Pericardium fibroblast (primary cell): Measurements from ENCODE around the gene ABHD13. TPM values are rescaled to one million over a fixed set of nuclear protein-coding genes. Genes with fewer than 3 reads are reported as not detected.

ENCODE experiments used
- total RNA-seq: library from RNA; depleted of rRNA; stranded (reverse); fragments of >200 nt; gene quantifications from 2 replicates; pipeline ENCODE4 v1.2.3, GENCODE V29; 2015

Gene ABHD13
- 6.7 and 7.7 TPM in 2 replicates for total RNA-seq

DNA sequence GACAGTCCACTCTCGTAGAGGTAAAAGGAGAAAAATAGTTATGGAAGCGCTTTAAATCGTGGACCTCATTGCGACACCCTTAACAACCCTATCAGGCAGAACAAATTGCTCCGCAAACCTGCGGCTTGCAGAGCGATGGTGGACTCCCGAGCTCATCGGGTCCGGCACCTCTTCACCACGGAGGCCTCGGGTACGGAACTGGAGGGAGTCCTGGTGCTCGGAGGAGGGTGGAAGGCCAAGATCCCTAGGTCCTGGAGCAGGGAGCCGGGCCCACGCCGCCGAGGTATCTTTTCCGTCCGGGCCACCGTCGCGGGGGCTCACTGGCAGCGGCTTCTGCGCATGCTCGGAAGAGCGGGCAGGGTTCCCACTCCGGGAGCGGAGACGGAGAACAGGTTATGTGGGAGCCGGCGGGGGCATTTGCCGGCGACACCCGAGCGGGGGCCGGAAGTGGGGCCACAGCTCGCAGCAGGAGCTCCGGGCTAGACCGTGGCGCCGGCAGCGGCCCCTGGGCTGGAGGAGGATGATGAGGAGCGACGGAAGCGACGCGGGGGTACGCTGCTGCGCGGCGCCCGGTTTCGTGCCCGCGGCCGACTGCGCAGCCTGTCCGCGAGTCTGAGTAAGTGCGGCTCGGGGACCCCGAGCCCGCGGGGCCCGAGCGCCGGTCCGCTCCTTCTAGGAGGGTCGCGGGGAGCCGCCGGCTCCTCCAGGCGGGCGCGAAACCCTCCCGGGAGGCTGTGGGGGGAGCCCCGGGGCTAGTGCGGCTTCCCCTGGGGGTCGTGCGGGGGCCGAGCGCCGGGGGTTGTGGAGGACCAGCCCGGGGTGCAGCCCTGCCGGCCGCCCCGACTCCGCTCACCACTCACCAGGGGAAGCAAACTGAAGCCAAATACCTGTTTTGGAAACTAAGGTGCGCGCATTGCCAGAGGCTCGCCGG is at the start of gene ABHD13:
ABHD13 (plus strand) TSS at position 349 of the 931 bp plus-strand sequence. CDS start 10,827 bp downstream, outside the sequence.

DNA sequence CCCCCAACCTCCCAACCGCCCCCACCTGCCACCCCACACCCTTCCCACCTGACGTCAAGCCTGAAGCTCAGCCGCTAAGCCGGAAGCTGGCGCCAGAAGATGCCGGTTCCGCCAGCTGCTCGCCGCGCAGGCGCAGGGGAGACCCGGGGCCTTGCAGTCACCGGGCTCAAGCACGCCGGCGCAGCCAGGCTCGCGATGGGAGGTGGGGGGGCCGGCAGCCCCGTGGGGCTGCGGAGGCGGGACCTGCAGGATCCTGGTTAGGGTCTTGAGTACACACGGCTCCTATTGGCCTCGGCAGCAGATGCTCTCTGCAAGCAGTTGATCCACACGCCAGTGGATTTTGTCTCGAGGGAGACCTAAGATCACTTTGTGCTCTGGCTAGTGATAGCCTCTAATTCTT is 2.8 kb upstream of the ABHD13 start, which contains the start of gene LIG4:
LIG4 (minus strand) TSS at position 101 of the 400 bp plus-strand sequence. CDS start 4,268 bp downstream, outside the sequence.

DNA sequence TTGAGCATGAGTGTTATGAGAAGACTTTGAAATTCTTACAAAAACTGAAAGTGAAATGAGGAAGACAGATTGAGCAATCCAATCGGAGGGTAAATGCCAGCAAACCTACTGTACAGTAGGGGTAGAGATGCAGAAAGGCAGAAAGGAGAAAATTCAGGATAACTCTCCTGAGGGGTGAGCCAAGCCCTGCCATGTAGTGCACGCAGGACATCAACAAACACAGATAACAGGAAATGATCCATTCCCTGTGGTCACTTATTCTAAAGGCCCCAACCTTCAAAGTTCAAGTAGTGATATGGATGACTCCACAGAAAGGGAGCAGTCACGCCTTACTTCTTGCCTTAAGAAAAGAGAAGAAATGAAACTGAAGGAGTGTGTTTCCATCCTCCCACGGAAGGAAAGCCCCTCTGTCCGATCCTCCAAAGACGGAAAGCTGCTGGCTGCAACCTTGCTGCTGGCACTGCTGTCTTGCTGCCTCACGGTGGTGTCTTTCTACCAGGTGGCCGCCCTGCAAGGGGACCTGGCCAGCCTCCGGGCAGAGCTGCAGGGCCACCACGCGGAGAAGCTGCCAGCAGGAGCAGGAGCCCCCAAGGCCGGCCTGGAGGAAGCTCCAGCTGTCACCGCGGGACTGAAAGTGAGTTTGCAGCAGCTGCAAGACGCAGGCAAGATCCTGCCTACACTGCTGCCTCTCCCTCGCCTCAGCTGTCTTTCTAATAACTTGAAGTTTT is 51.6 kb downstream of the ABHD13 start, which contains the start of gene TNFSF13B:
TNFSF13B (plus strand) TSS at position 118 of the 728 bp plus-strand sequence; CDS start at position 296, 178 bp downstream.

Other genes with a start within 250 kb of the ABHD13 start
- 3.5 and 5.0 TPM in 2 replicates for gene LIG4, start 2.9 kb upstream of the ABHD13 start, total RNA-seq
- gene TNFSF13B, start 51.3 kb downstream of the ABHD13 start, total RNA-seq = 0.85 and 1.8 TPM in 2 replicates